Spinal cord (tissue), 10 donors: ENCODE measurements around the gene FRMD3. TPM values are rescaled to one million over a fixed set of nuclear protein-coding genes. Genes with fewer than 3 reads are reported as not detected.
"Not testable (repeated sequence)": the region's sequence is repeated elsewhere in the genome, so short reads cannot be mapped to it uniquely, and the experiment has no call there.

ENCODE experiments used
- DNase-seq, 6 donors: peaks; one replicate each; pipeline versions ENCODE4 v3.0.0 to v3.0.0-alpha.2; 2013 to 2015; ENCODE audit warnings: low spot score in 6 of 6, low read depth in 4 of 6
- H3K27ac ChIP-seq: one replicate; pipeline ENCODE4 v1.5.1; 2013; ENCODE audit warnings: low read depth, low read length, control low read depth
- H3K27me3 ChIP-seq: one replicate; pipeline ENCODE4 v1.6.1; 2013; ENCODE audit warnings: low read length; ENCODE audit not compliant: control insufficient read depth, insufficient read depth
- H3K36me3 ChIP-seq: one replicate; pipeline ENCODE4 v1.6.1; 2013; ENCODE audit warnings: low read length; ENCODE audit not compliant: control insufficient read depth, insufficient read depth
- H3K4me1 ChIP-seq: one replicate; pipeline ENCODE4 v1.6.1; 2013; ENCODE audit warnings: low read length; ENCODE audit not compliant: control insufficient read depth, insufficient read depth
- H3K4me3 ChIP-seq: one replicate; pipeline ENCODE4 v1.5.1; 2013; ENCODE audit warnings: low read depth, low read length, control low read depth
- H3K9me3 ChIP-seq: one replicate; pipeline ENCODE4 v1.6.1; 2013; ENCODE audit warnings: low read length; ENCODE audit not compliant: control insufficient read depth, insufficient read depth
- WGBS: methylation state at CpG from one replicate; pipeline ENCODE4 v1.1.5; 2013; ENCODE audit warnings: missing lambda C conversion rate; ENCODE audit not compliant: insufficient coverage; 5-methylcytosine and 5-hydroxymethylcytosine counted together
- polyA plus RNA-seq, 2 donors: library from polyadenylated mRNA; unstranded; fragments of 120-200 nt; gene quantifications; one replicate each; pipeline ENCODE4 v1.2.1, GENCODE V29; 2013; ENCODE audit not compliant: insufficient read length in 2 of 2
- total RNA-seq, 2 donors: library from RNA; depleted of rRNA in 1 of 2; stranded (reverse); fragments of 120-200 nt in 1 of 2; fragments of >200 nt in 1 of 2; gene quantifications; one replicate each; pipeline versions ENCODE4 v1.2.3 to v1.2.4, GENCODE V29; 2013 to 2014
- donor health status: healthy.

The FRMD3 gene
- total and polyA plus RNA-seq, 4 donors, result 12.6 to 26.8 (median 16.5) TPM

DNA sequence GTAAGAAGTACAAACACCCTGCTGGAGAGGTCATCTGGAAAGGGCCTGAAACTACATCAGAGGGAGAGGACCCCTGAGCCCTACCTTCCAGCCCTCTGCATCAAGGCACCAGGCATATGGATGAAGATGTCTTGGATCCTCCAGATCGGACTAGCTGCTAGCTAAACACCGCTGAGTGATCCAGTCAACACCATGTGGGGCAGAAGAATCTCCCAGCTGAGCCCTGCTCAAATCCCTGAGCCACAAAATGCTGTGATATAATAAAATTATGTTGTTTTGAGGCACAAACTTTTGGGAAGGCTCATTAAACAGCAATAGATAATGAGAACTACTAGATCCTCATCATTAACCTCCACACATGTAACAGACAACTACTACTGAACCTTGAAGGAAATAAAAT lies 155.2 kb downstream of the FRMD3 start:
- WGBS, result no CpG with 5 or more reads among the region's 2 CpGs
- H3K9me3 ChIP-seq, result peaks cover 6% of the 10 kb centered on the region

GRCh38 chr9:83382421-83382820 lies 155.8 kb downstream of the FRMD3 start:
- Histone ChIP-seq H3K4me3 (no peak overlapping the region), H3K27me3 (no peaks in the 10 kb centered on the region), H3K36me3 (no peaks in the 10 kb centered on the region), H3K9me3 (peaks cover 6% of the 10 kb centered on the region), H3K4me1 (no peaks in the 10 kb centered on the region), H3K27ac (no peak overlapping the region)
- DNase-seq, result no peak

More for the DNA sequence above, 155.2 kb downstream of the FRMD3 start:
- no peak overlapping the region for H3K27ac ChIP-seq
- DNase-seq, result no peak
- no peaks in the 10 kb centered on the region for H3K36me3 ChIP-seq
- H3K4me3 ChIP-seq, result no peak overlapping the region
- H3K4me1 ChIP-seq, result no peaks in the 10 kb centered on the region
- H3K27me3 ChIP-seq, result no peaks in the 10 kb centered on the region

GRCh38 chr9:83379045-83379444 lies 159.2 kb downstream of the FRMD3 start:
- DNase-seq, result no peak
- no peak overlapping the region for H3K4me3 ChIP-seq
- no peaks in the 10 kb centered on the region for H3K27me3 ChIP-seq
- H3K9me3 ChIP-seq, result peaks cover 6% of the 10 kb centered on the region
- H3K4me1 ChIP-seq, result no peaks in the 10 kb centered on the region
- no peaks in the 10 kb centered on the region for H3K36me3 ChIP-seq
- no peak overlapping the region for H3K27ac ChIP-seq

DNA sequence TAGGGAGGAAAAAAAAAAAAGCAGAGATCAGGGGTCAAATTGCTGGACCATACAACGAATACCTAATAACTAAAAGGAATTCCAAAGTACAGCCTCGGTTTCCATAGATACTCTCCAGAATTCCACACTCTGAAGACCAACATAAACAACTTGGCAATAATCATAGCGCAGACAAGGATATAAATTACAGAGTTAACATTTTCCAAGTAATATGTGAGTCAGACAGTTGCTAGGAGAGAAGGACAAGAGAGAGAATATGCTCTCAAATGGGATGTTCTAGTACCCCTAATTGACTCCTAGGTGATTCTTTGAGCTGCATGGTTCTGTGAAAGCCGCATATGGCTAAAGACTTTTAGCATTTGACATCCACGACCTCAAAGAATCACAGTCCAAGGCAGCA lies 165.2 kb downstream of the FRMD3 start:
- Histone ChIP-seq H3K27me3 (no peaks in the 10 kb centered on the region), H3K9me3 (no peaks in the 10 kb centered on the region), H3K4me1 (no peaks in the 10 kb centered on the region), H3K36me3 (no peaks in the 10 kb centered on the region), H3K27ac (no peak overlapping the region), H3K4me3 (no peak overlapping the region)
- peak in 4 of 6 donors; percentile 22 to 72 (median 42) for DNase-seq
- WGBS, result 37% methylated on average over 2 of the region's 5 CpGs

DNA sequence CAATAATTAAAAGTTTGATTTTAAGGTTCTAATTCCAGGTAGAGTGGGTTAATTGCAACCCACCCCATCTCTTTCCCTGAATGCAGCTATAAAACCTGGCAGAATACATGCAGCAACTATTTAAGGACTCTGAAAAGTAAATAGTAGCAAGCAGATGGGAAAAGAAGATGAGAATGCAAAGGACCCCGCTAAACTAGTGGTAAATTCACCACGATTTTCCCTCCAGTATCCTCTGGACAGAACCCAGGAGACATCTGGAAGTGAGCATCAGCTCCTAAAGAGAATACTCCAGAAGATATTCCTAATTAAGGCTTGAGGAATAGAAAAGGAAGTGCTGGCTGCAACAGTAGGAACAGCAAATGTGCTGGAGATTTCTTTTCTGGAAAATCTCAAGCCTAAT lies 170.9 kb downstream of the FRMD3 start:
- DNase-seq, result peak in 1 of 6 donors; percentile 70
- Histone ChIP-seq H3K4me3 (no peak overlapping the region), H3K36me3 (no peaks in the 10 kb centered on the region), H3K9me3 (no peaks in the 10 kb centered on the region), H3K4me1 (peaks cover 3% of the 10 kb centered on the region), H3K27ac (peak overlapping the region; percentile 19), H3K27me3 (no peaks in the 10 kb centered on the region)
- no CpG with 5 or more reads among the region's 2 CpGs for WGBS

DNA sequence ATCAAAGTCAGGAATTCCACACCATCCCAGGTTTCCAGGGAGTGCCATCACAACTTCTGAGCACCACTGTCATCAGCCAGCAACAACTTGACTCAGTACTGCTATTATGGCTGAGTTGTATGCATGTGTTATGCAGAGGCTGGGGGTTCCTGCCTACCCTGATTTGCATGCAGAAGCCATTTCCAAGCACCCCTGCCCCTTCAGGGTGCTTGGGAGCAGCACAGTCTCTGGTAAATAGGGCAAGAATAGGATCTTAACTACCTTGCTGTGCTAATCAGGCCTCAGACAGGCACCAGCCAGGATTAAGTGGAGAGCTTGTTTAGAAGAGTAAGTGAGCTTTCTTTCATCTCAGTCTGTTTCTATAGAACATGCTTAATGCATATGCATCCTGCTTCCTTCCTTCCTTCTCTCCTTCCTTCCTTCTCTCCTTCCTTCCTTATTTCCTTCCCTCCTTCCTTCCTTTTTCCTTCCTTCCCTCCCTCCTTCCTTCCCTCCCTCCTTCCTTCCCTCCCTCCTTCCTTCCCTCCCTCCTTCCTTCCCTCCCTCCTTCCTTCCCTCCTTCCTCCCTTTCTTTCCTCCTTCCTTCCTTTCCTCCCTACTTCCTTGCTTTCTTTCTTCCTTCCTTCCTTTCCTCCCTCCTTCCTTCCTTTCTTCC lies 175.7 kb downstream of the FRMD3 start:
- Histone ChIP-seq H3K27ac (no peak overlapping the region), H3K36me3 (no peaks in the 10 kb centered on the region), H3K4me1 (peaks cover 3% of the 10 kb centered on the region), H3K9me3 (no peaks in the 10 kb centered on the region), H3K27me3 (no peaks in the 10 kb centered on the region), H3K4me3 (no peak overlapping the region)
- no peak for DNase-seq

GRCh38 chr9:83359039-83359438 lies 179.2 kb downstream of the FRMD3 start:
- H3K4me1 ChIP-seq, result no peaks in the 10 kb centered on the region
- no CpG with 5 or more reads among the region's 3 CpGs for WGBS
- no peaks in the 10 kb centered on the region for H3K27me3 ChIP-seq
- no peak overlapping the region for H3K27ac ChIP-seq
- no peak for DNase-seq
- no peaks in the 10 kb centered on the region for H3K36me3 ChIP-seq
- no peaks in the 10 kb centered on the region for H3K9me3 ChIP-seq
- no peak overlapping the region for H3K4me3 ChIP-seq

GRCh38 chr9:83358493-83358892 lies 179.7 kb downstream of the FRMD3 start:
- WGBS, result no CpG with 5 or more reads among the region's 4 CpGs
- H3K4me3 ChIP-seq, result not testable (repeated sequence)

DNA sequence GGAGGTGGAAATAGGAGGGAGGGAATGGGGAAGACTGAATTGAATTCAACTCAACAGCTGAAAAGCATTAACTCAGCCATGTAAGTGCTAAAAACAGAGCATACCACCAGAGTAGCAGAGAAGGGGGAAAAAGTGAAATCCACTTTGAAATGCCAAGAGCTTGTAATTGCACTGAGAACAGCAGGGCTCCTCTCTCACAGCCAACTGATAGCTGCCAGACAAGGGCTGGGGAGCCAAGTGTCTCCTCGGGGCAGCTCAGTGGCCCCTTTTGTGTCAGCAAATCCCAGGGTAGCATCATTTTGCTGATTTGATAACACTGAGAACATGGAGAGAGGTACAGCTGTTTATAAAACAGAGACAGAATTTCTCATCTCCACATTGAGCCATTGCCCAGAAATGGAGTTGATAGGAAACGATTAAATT lies 182.5 kb downstream of the FRMD3 start:
- Histone ChIP-seq H3K36me3 (no peaks in the 10 kb centered on the region), H3K4me1 (no peaks in the 10 kb centered on the region), H3K27me3 (no peaks in the 10 kb centered on the region), H3K4me3 (no peak overlapping the region), H3K27ac (no peak overlapping the region), H3K9me3 (no peaks in the 10 kb centered on the region)
- DNase-seq, result peak in 2 of 6 donors; percentile 45 to 72
- 20% methylated on average over 1 of the region's 2 CpGs for WGBS

More at GRCh38 chr9:83358493-83358892, 179.7 kb downstream of the FRMD3 start:
- not testable (repeated sequence) for H3K36me3 ChIP-seq, DNase-seq, H3K27ac ChIP-seq, H3K9me3 ChIP-seq, H3K4me1 ChIP-seq, H3K27me3 ChIP-seq

GRCh38 chr9:83355024-83355444 lies 183.2 kb downstream of the FRMD3 start:
- no peak overlapping the region for H3K4me3 ChIP-seq
- no peaks in the 10 kb centered on the region for H3K9me3 ChIP-seq
- H3K27me3 ChIP-seq, result no peaks in the 10 kb centered on the region
- H3K4me1 ChIP-seq, result no peaks in the 10 kb centered on the region
- H3K27ac ChIP-seq, result no peak overlapping the region
- no peaks in the 10 kb centered on the region for H3K36me3 ChIP-seq
- peak in 1 of 6 donors; percentile 14 for DNase-seq
- WGBS, result no CpG with 5 or more reads among the region's 4 CpGs
